ENCODE measurements around the gene SOAT2.

- TF ChIP-seq CTCF (optimal IDR thresholded peaks at IDR 0.05 in 1 of 3, IDR thresholded peaks at IDR 0.05 in 1 of 3, conservative IDR thresholded peaks at IDR 0.05 in 1 of 3; ENCODE audit: extremely low read depth in 1 of 3, insufficient read depth in 2 of 3, low read length in 3 of 3) (no peak), EZH2 (IDR thresholded peaks at IDR 0.05; ENCODE audit: low read length) (no peak)
Measured at GRCh38 chr12:53103860-53104305, 597 bp downstream of the SOAT2 start.

Data from keratinocyte (primary cell).